Ishikawa (cell line): Measurements from ENCODE around the gene RNF39.

ENCODE experiments used
- CREB1 ChIP-seq: IDR thresholded peaks from 2 replicates; pipeline ENCODE4 v1.6.1; 2012; ENCODE audit warnings: low read depth
- ZBTB7A ChIP-seq: IDR thresholded peaks from 2 replicates; pipeline ENCODE4 v1.6.1; 2012; ENCODE audit warnings: low read depth

DNA sequence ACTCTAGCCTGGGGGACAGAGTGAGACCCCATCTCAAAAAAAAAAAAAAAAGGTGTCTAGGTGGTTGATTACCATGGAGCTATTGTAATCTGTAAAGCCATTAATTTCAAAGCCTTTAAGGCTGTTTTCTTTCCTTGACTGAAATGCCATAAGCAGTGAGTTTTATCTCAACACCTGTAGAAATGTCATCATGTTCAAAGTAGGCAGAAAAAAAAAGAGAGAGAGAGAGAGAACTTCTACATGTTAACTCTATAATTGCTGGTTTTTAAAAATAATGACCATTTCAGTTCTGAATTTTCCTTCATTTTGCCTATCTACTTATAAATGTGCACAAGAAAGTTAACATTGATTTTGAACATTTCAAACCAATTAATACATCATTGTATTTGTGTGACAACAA, 44.2 kb downstream of the RNF39 start:
- TF ChIP-seq ZBTB7A (no peak), CREB1 (no peak)
